Hepatocyte (in vitro differentiated cells): ENCODE measurements around the gene LIPE. TPM values are rescaled to one million over a fixed set of nuclear protein-coding genes. Genes with fewer than 3 reads are reported as not detected.
"Not testable (repeated sequence)": the region's sequence is repeated elsewhere in the genome, so short reads cannot be mapped to it uniquely, and the experiment has no call there.

ENCODE experiments used
- DNase-seq: peaks from one replicate; pipeline ENCODE4 v3.0.0-alpha.2; 2016; ENCODE audit warnings: low spot score
- H2AFZ ChIP-seq: fragments of 200-600 bp; sonication (generic); 2 replicates; pipeline ENCODE4 v1.6.0; 2016; ENCODE audit warnings: antibody characterized with exemption, mild to moderate bottlenecking
- H3K27ac ChIP-seq: fragments of 200-600 bp; sonication (generic); 2 replicates; pipeline ENCODE4 v1.5.1; 2016; ENCODE audit warnings: mild to moderate bottlenecking
- H3K27me3 ChIP-seq: fragments of 200-600 bp; sonication (generic); 2 replicates; pipeline ENCODE4 v1.6.1; 2016
- H3K36me3 ChIP-seq: fragments of 200-600 bp; sonication (generic); replicated peaks from 2 replicates; pipeline ENCODE4 v1.5.1; 2016; ENCODE audit warnings: low read depth; ENCODE audit not compliant: insufficient read depth
- H3K4me1 ChIP-seq: fragments of 200-600 bp; sonication (generic); 2 replicates; pipeline ENCODE4 v1.5.1; 2016; ENCODE audit warnings: mild to moderate bottlenecking, moderate library complexity; ENCODE audit not compliant: insufficient read depth
- H3K4me2 ChIP-seq: fragments of 200-600 bp; sonication (generic); 2 replicates; pipeline ENCODE4 v1.6.0; 2016
- H3K4me3 ChIP-seq: fragments of 200-600 bp; sonication (generic); 2 replicates; pipeline ENCODE4 v1.5.1; 2016; ENCODE audit warnings: mild to moderate bottlenecking
- H3K79me2 ChIP-seq: fragments of 200-600 bp; sonication (generic); 2 replicates; pipeline ENCODE4 v1.6.0; 2017; ENCODE audit warnings: mild to moderate bottlenecking
- H3K9me2 ChIP-seq: fragments of 200-600 bp; sonication (generic); replicated peaks from 2 replicates; pipeline ENCODE4 v1.6.0; 2017; ENCODE audit warnings: mild to moderate bottlenecking; ENCODE audit not compliant: insufficient read depth
- H3K9me3 ChIP-seq: fragments of 200-600 bp; sonication (generic); 2 replicates; pipeline ENCODE4 v1.5.1; 2016; ENCODE audit warnings: low read depth, mild to moderate bottlenecking
- H4K20me1 ChIP-seq: fragments of 200-600 bp; sonication (generic); 2 replicates; pipeline ENCODE4 v1.6.0; 2016; ENCODE audit warnings: mild to moderate bottlenecking; ENCODE audit not compliant: insufficient read depth, poor library complexity, severe bottlenecking
- EZH2 ChIP-seq: fragments of 200-600 bp; sonication (generic); IDR thresholded peaks from 2 replicates; pipeline ENCODE4 v1.6.1; 2016; ENCODE audit warnings: antibody characterized with exemption, mild to moderate bottlenecking, borderline replicate concordance
- EZH2phosphoT487 ChIP-seq: fragments of 200-600 bp; sonication (generic); IDR thresholded peaks from one replicate; pipeline ENCODE4 v1.6.1; 2018; ENCODE audit warnings: antibody characterized with exemption, mild to moderate bottlenecking, low read depth, moderate library complexity; ENCODE audit not compliant: unreplicated experiment, severe bottlenecking
- WGBS: methylation state at CpG from one replicate; pipeline ENCODE4 v1.1.6; 2016; ENCODE audit warnings: low lambda C conversion rate; ENCODE audit errors: missing lambda C conversion rate; 5-methylcytosine and 5-hydroxymethylcytosine counted together
- polyA plus RNA-seq: library from polyadenylated mRNA; unstranded; fragments of >200 nt; fragmentation: Nextera tagmentation; extraction: Ambion mirVana; gene quantifications from 2 replicates; pipeline ENCODE4 v1.2.1, GENCODE V29; 2016
- total RNA-seq: library from RNA; depleted of rRNA; stranded (reverse); fragments of >200 nt; gene quantifications from 2 replicates; pipeline ENCODE4 v1.2.3, GENCODE V29; 2014
- TF ChIP-seq, protein P1 (sequence below): fragments of 200-600 bp; sonication (generic); IDR thresholded peaks from 2 replicates; pipeline ENCODE4 v1.5.1; 2016; ENCODE audit warnings: antibody characterized with exemption, mild to moderate bottlenecking; ENCODE audit not compliant: poor library complexity

Gene LIPE
- total and polyA plus RNA-seq, 2 experiments from 2014 or later: 6.4 to 7.1 TPM

- no peak for TF ChIP-seq EZH2phosphoT487
- TF ChIP-seq, protein P1, sequence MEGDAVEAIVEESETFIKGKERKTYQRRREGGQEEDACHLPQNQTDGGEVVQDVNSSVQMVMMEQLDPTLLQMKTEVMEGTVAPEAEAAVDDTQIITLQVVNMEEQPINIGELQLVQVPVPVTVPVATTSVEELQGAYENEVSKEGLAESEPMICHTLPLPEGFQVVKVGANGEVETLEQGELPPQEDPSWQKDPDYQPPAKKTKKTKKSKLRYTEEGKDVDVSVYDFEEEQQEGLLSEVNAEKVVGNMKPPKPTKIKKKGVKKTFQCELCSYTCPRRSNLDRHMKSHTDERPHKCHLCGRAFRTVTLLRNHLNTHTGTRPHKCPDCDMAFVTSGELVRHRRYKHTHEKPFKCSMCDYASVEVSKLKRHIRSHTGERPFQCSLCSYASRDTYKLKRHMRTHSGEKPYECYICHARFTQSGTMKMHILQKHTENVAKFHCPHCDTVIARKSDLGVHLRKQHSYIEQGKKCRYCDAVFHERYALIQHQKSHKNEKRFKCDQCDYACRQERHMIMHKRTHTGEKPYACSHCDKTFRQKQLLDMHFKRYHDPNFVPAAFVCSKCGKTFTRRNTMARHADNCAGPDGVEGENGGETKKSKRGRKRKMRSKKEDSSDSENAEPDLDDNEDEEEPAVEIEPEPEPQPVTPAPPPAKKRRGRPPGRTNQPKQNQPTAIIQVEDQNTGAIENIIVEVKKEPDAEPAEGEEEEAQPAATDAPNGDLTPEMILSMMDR: no peak
- no peak for TF ChIP-seq EZH2
- Histone ChIP-seq H3K4me2 (no peak overlapping the region), H3K4me1 (peaks cover 17% of the 10 kb centered on the region), H3K4me3 (no peak overlapping the region), H3K9me3 (no peaks in the 10 kb centered on the region), H3K27ac (peak overlapping the region; percentile 75), H3K79me2 (no peaks in the 10 kb centered on the region), H3K27me3 (no peaks in the 10 kb centered on the region), H3K9me2 (no peaks in the 10 kb centered on the region), H2AFZ (no peak overlapping the region), H3K36me3 (no peaks in the 10 kb centered on the region), H4K20me1 (no peaks in the 10 kb centered on the region)
- 82% methylated on average over 5 of the region's 5 CpGs for WGBS
- no peak for DNase-seq
These were observed 38.7 kb upstream of the LIPE start for GRCh38 chr19:42465827-42466280.

GRCh38 chr19:42461700-42462324 is 34.6 kb upstream of the LIPE start:
- H3K79me2 ChIP-seq: no peaks in the 10 kb centered on the region
- no peaks in the 10 kb centered on the region for H3K9me2 ChIP-seq
- no peak overlapping the region for H2AFZ ChIP-seq
- H3K4me3 ChIP-seq: no peak overlapping the region
- H3K36me3 ChIP-seq: no peaks in the 10 kb centered on the region
- WGBS: 96% methylated on average over 4 of the region's 4 CpGs
- no peak overlapping the region for H3K4me2 ChIP-seq
- TF ChIP-seq, protein P1: no peak
- no peak for TF ChIP-seq EZH2
- no peak for TF ChIP-seq EZH2phosphoT487
- H3K27ac ChIP-seq: no peak overlapping the region
- no peaks in the 10 kb centered on the region for H3K9me3 ChIP-seq
- no peaks in the 10 kb centered on the region for H3K27me3 ChIP-seq
- H3K4me1 ChIP-seq: peaks cover 8% of the 10 kb centered on the region
- no peaks in the 10 kb centered on the region for H4K20me1 ChIP-seq
- DNase-seq: no peak

DNA sequence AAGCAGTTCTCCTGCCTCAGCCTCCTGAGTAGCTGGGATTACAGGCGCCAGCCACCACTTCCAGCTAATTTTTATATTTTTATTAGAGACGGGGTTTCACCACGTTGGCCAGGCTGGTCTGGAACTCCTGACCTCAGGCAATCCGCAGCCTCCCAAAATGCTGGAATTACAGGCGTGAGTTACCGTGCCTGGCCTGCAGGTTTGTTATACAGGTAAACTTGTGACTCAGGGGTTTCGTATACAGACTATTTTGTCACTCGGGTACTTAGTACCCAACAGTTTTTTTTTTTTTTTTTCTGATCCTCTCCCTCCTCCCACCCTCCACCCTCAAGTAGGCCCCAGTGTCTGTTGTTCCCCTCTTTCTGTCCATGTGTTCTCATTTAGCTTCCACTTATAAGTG is 34.0 kb upstream of the LIPE start:
- H2AFZ ChIP-seq, DNase-seq, H3K4me1 ChIP-seq, H3K4me3 ChIP-seq, H3K27me3 ChIP-seq, H4K20me1 ChIP-seq, H3K9me2 ChIP-seq, H3K9me3 ChIP-seq, H3K79me2 ChIP-seq, H3K4me2 ChIP-seq, H3K27ac ChIP-seq, H3K36me3 ChIP-seq: not testable (repeated sequence)
- 92% methylated on average over 8 of the region's 8 CpGs for whole genome bisulfite sequencing

- no peaks in the 10 kb centered on the region for H3K79me2 ChIP-seq
- no peaks in the 10 kb centered on the region for H3K27me3 ChIP-seq
- H3K9me2 ChIP-seq: no peaks in the 10 kb centered on the region
- H3K9me3 ChIP-seq: no peaks in the 10 kb centered on the region
- no peak overlapping the region for H3K4me3 ChIP-seq
- H3K27ac ChIP-seq: no peak overlapping the region
- H4K20me1 ChIP-seq: no peaks in the 10 kb centered on the region
- WGBS: 78% methylated on average over 2 of the region's 2 CpGs
- no peaks in the 10 kb centered on the region for H3K4me1 ChIP-seq
- no peak overlapping the region for H3K4me2 ChIP-seq
- TF ChIP-seq, protein P1: no peak
- no peak for TF ChIP-seq EZH2phosphoT487
- no peak for TF ChIP-seq EZH2
- no peak overlapping the region for H2AFZ ChIP-seq
- no peaks in the 10 kb centered on the region for H3K36me3 ChIP-seq
- no peak for DNase-seq
These were observed 32.7 kb upstream of the LIPE start for GRCh38 chr19:42459926-42460325.
